ENCODE measurements around the gene CNOT6.
"Not testable (repeated sequence)": the region's sequence is repeated elsewhere in the genome, so short reads cannot be mapped to it uniquely, and the experiment has no call there.

The CNOT6 gene

DNA sequence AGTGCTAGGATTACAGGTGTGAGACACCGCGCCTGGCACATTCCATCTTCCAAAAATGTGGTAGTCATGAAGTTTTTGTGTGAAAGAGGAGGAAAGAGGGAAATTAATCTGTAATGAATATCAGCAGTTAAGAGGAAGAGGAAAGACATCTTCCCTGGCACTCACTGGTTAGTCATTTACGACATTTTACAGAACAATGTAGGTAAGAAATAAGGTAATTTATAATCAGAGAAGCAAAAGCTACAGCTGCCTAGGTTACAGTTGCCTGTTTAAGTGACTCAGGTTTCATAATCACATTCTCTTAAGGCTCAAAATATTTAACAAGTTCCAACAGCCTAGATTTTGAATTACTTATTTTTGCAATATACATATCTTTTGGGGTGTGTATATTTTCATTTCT lies 26.9 kb downstream of the CNOT6 start:
- no peak for DNase-seq (ENCODE audit: low spot score)

DNA sequence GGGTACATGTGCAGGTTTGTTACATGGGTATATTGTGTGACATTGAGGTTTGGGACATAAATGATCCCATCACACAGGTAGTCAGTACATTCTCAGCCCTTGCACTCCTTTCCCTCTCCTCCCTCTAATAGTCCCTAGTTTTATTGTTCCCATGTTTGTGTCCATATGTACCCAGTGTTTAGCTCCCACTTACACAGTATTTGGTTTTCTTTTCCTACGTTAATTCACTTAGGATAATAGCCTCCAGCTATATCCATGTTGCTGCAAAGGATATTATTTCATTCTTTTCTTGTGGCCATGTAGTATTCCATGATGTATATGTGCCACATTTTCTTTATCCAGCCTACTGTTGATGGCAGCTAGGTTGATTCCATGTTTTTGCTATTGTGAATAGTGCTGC lies 27.4 kb downstream of the CNOT6 start:
- no peak for DNase-seq (ENCODE audit: low spot score)

DNA sequence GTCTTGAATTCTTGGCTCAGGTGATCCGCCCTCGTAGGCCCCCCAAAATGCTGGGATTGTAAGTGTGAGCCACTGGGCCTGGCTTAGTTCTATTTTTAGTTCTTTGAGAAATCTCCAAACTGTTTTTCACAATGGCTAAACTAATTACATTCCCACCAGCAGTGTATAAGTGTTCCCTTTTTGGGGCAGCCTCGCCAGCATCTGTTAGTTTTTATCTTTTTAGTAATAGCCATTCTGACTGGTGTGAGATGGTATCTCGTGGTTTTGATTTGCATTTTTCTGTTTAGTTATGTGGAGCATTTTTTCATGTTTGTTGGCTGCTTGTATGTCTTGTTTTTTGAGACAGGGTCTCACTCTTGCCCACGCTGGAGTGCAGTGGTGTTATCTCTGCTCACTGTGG lies 28.2 kb downstream of the CNOT6 start:
- no peak for DNase-seq (ENCODE audit: low spot score)

DNA sequence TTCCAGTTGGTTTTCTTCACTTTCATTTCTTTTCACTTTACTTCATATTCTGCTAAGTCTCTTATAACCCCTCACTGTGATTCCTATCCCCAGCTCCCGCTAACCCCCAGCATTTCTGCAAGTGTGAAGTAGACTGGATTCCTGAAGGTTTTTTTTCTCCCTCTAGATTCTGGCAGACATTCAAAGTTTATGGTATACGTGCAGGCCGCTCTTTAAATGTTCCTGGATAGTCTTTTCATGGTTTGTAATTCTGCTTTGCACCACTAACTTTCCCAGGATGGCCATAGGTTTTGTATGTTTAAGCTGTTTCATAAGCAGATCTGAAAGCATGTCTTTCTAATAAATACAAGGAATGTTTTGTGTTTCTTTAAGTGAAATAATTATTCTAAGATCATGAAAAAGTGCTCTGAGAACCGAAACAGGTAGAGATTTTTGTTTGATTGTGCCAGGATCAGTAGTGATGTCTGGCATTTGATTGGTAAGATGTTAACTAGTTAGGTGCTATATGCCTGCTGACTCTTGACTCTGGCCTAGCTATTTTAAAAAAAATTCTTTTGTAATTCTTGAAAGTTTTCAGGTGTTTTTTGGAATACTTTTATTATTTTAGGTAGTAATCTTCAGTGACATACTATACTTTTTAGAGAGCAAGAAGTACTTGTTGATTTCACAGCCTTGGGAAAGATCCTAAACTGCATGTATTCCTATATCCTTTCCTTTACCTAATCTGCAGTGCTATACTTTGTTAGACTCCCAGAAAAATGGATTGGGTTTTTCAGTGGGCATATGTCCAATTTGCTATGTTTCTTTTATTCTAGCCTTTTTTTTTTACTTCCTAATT lies 29.7 kb downstream of the CNOT6 start:
- DNase-seq (ENCODE audit: low spot score) = no peak

DNA sequence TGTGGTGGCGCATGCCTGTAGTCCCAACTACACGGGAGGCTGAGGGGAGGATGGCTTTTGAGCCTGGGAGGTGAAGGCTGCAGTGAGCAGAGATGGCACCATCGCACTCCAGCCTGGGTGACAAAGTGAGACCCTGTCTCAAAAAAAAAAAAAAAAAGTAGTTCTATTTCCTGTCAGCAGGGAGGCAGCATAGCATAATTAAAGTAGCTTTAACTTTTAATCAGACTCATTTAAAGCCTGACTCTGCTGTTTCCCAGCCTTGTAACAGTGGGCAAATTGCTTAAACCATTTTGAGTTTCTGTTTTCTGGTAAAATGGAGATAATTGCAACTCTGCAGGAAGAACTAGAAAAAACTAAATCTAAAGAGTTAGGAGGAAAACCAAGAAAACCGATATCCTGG lies 31.2 kb downstream of the CNOT6 start:
- no peak for DNase-seq (ENCODE audit: low spot score)

DNA sequence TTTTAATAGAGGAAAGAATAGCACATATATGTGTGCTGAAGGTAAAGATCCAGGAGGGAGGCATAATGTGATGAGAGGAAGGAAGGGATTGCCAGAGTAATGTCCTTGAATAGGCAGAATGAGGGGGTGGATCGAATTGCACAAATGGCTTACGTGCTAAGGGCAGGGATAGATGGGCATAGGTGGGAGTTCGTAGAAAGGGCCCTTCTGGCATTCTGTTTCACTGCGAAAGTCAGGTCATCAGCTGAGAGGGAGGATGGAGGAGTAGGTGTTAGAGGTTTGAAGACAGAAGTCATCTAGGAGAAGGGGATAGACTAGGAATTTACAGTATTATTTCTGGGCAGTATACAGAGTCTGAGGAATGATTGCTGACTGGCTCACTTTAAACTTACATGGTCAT lies 32.1 kb downstream of the CNOT6 start:
- DNase-seq (ENCODE audit: low spot score) = no peak

DNA sequence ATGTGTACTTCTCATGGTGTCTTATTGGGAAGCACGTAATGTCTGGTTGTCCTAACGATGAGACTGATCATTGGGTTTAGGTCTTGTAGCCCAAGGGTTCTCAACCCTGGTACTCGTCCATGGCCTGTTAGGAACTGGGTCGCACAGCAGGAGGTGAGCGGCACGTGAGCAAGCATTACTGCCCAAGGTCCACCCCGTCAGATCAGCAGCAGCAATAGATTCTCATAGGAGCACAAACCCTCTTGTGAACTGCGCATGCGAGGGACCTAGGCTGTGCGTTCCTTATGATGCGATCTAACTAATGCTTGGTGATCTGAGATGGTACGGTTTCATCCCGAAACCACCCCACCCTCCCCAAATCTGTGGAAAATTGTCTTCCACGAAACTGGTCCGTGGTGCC lies 33.5 kb downstream of the CNOT6 start:
- no peak for DNase-seq (ENCODE audit: low spot score)

DNA sequence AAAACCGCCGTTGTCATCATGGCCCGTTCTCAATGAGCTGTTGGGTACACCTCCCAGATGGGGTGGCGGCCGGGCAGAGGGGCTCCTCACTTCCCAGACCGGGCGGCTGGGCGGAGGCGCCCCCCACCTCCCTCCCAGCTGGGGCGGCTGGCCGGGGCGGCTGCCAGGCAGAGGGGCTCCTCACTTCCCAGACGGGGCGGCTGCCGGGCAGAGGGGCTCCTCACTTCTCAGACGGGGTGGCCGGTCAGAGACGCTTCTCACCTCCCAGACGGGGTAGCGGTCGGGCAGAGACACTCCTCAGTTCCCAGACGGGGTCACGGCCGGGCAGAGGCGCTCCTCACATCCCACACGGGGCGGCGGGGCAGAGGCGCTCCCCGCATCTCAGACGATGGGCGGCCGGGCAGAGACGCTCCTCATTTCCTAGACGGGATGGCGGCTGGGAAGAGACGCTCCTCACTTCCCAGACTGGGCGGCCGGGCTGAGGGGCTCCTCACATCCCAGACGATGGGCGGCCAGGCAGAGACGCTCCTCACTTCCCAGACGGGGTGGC lies 36.9 kb downstream of the CNOT6 start:
- not testable (repeated sequence) for DNase-seq (ENCODE audit: low spot score)

DNA sequence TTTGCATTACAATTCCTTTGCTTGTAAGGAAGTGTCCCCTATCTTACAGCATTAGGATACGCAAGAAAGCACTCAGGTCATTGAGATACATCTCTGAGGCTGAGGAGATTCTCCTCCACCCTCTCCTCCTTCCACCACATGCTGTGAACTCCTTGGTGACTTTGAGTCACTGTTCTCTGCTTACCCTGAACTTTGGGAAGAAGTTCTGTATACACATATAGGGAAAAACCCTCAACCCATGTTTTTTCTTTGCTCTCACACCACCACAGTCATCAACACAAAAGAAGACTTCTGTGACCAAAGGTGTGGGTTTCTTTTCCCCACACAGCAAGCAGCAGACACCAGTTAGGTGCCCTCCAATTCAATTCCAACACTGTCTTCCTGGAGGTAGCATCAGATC lies 38.1 kb downstream of the CNOT6 start:
- DNase-seq (ENCODE audit: low spot score) = no peak

DNA sequence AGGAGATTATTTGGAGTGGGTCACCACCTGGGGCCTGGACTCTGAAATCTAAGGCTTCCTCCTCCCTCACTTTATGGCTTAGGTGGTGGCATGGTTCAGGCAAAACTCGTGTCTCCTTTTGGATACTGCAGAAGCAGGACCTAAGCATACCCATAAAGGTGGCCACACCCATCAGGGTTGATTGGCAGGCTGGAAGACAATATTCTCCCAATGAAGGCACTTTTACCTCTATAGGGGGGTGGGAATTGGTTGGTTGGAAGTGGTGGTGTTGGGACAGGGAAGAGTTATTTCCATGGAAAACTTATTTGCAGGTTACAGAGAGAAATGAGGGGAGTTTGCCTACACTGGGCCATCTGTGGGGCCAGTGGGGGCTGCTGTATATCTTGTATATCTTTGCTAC lies 39.7 kb downstream of the CNOT6 start:
- DNase-seq (ENCODE audit: low spot score) = no peak

DNA sequence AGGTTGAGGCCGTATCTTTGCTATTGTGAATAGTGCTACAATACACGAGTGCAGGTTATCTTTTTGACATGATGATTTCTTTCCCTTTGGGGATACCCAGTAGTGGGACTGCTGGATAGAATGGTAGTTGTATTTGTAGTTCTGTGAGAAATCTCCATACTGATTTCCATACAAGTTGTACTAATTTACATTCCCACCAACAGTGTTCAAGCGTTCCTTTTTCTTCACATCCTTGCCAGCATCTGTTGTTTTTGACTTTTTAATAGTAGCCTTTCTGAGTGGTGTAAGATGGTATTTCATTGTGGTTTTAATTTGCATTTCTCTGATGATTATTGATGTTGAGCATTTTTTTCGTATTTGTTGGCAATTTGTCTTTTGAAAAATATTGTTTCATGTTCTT lies 41.4 kb downstream of the CNOT6 start:
- no peak for DNase-seq (ENCODE audit: low spot score)

DNA sequence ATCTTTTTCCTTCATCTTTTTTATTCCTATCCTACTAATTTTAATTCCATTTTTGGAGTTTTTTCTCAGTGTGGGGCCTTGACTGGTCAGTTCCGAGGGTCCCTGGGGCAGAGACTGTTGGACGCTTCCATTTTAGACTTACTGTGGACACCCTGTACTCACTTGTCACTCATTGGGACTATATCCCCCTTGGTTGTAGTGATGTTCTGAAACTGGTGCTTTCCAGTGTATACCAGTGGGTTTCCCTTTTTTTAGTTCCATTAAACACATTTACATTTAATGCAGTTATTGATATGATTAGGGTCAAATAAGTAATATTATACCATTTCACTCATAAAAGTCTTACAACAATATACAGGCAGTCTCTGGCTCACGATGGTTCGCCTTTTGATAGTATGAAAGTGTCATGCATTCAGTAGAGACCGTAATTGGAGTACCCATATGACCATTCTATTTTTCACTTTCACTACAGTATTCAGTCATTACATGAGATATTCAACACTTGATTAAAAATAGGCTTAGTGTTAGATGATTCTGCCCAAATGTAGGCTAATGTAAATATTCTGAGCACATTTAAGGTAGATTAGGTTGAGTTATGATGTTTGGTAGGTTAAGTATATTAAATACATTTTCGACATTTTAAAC lies 46.0 kb downstream of the CNOT6 start:
- DNase-seq (ENCODE audit: low spot score) = no peak

DNA sequence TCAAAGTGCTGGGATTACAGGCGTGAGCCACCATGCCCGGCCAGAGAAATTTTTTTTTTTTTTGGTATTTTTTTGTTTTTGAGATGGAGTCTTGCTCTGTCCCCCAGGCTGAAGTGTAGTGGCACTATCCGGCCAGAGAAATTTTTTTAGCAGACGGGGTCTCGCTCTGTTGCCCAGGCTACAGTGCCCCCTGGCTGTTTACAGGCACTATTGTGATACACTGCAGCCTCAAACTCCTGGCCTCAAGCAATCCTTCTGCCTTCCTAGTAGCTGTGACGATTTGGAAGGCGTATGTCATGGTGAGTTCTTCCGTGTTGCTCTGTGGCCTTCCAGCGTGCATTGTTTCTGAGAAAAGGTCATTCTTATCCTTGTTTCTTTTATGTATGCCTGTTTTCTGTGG lies 47.5 kb downstream of the CNOT6 start:
- DNase-seq (ENCODE audit: low spot score) = no peak

DNA sequence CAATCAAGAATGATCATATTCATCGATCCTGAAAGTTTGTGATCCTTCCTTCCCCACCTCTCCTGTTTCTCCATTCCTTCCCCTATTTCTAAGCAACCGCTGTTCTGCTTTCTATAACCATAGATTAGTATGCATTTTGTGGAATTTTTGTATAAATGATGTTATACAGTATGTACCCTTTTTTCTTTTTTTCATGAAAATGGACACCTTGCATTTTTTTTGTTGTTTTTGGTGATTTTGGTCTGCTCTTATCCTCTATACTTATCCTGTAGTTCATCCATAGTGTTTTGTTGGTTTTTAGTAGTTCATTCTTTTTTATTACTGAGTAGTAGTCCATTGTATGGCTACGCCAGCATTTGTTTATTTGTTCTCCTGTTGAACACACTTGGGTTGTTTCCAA lies 51.1 kb downstream of the CNOT6 start:
- no peak for DNase-seq (ENCODE audit: low spot score)

DNA sequence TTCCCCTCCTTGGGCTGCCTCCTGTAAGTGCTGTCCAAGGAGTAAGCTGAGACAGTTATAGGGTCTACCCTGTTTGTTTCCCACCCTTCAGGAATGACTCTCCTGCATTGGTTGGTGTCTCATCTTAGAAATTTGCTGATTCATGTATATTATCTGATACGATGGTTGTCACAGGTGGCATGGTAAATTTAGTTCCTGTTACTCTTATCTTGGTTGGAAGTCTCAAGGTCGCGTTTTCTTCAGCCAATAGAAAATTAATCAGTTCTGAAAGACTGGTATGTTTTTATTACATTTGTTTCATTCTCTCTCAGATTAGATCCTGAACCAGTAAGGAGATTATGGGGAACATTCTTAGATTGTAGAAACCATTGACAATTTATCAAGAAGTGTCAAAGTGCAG lies 54.4 kb downstream of the CNOT6 start:
- no peak for DNase-seq (ENCODE audit: low spot score)

DNA sequence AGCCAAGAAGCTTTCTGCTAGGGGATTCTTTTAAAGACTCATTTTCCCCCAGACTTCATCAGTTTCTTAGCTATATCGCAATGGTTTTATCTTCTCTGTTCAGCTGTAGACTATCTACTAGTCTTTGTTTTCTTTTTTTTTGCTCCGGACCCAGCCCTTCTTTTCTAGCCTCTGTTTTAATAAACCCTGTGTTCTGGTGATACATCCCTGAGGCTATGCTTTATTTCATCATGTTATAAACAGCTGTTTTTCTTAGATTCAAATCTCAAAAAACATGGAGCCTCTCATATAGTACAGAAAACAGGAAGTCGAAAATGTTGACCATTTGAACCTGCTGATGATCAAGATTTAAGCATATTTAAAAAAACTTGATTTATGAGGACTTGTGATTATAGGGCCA lies 59.4 kb downstream of the CNOT6 start:
- no peak for DNase-seq (ENCODE audit: low spot score)

DNA sequence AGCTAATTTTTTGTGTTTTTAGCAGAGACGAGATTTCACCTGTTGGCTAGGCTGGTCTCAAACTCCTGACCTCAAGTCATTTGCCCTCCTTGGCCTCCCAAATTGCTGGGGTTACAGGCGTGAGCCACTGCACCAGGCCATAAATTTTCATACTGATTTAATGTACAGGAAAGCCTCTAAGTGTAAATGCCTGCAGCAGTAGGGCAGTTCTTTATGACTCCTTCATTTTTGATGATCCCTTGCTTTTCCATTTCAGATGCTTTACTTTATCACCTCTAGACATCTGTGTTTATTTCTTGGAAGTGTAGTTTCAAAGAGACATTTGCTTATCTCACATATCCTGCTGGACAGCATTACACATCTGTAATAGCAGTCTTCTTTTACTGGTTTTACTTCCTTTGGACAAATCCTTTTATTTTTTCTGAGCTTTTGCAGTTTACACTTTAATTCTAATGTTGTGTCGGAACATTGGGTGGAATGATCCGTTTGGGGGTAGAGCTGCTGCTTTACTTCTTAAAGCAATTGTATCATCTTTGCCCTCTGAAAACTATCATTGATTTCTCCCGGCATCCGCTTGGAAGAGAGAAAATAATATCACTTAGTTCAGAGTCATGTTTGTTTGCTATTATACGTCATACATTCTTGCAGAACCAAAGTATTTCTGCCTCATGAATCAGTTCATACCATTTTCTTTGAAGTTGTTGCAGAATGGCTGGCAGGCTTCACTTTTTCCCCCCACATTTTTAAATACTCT lies 61.2 kb downstream of the CNOT6 start:
- peak; percentile 32 for DNase-seq (ENCODE audit: low spot score)

DNA sequence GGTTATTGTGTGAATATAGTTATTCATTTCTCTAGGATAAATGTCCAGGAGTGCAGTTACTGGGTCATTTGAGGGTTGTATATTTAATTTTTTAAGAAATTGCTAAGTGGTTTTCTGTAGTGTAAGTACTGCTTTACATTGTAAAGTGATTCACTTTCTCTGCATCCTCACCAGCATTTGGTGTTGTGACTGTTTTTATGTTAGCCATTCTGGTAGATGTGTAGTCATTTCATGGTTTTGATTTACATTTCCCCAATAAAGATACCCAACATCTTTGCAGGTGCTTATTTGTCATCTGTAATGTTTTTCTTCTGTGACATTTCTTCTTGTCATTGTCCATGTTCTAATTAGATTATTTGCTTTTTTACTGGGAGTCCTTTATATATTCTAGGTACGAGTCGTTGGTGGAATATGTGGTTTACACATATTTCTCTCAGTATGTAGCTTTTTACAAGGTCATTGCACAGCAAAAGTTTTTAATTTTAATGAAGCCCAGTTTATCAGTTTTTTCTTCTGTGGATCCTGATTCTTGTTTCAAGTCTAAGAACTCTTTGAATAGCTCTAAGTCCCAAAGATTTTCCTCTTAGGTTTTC lies 63.1 kb downstream of the CNOT6 start:
- DNase-seq (ENCODE audit: low spot score) = no peak

DNA sequence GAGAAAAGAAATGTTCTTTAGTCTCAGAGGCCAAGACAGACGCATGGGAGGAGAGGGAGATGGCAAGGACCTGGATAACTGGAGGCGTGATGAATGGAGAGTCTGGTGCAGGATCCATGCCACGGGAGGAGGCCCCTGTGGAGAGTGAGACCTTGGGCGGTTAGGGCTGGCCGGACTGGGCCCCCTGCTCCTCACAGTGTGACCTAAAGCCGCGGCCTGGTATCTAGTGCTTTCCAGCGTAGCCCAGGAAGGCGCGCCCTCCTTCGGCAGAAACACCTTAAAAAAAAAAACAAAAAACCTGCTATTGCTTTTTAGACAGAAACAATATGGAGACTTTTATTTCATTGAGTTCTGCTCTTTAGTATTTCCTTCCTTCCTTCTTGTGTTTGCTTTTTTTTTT lies 64.1 kb downstream of the CNOT6 start:
- DNase-seq (ENCODE audit: low spot score) = no peak

DNA sequence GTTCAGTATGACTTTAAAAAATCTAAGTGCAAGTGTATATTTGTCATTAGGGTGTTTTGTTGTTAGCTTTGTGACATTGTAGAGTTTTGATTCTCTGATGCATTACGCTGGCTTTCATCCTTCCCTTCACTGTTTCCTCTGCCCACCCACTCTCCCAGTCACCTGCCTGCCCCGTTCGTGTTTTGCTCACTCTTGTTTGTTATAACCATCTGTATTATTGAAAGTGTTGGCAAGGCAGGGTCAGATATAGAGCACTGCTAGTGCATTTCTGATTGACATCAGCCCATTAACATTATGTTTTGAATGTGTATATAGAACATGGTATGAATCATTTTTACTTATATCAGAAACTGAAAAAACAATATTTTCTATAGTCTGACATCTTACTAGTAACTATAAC lies 69.8 kb downstream of the CNOT6 start:
- DNase-seq (ENCODE audit: low spot score) = no peak

DNA sequence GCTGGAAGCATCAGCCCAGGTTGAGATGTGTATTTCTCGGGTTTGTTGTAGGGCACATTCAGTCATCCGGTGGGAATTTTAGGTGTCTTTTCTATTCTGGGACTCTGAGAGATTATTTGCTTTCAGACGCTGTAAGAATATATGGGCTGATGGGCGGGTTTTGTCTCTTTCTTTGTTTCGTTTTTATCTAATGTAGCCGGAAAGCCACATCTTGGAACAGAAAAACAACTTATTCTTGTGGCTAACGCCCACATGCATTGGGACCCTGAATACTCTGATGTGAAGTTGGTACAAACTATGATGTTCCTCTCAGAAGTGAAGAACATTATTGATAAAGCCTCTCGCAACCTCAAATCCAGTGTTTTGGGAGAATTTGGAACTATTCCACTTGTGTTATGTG lies 74.7 kb downstream of the CNOT6 start:
- no peak for DNase-seq (ENCODE audit: low spot score)

DNA sequence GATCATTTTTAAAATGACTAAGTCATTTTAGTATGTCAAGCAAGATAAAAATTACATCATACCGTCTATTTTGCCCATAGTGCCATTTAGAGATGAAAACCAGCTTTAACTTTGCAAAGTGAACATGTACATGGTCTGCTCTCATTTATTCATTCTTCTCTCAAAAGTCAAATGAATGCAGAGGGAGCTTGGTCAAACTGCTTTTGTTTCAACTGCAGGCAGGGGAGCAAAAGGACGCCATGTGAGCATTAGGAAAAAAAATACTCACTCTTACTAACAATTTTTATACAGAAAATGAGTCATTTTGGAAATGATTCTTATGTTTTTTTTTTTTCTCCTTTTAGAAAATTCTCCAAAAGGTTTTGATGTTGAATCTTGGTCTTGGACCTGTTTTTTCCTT lies 81.4 kb downstream of the CNOT6 start:
- no peak for DNase-seq (ENCODE audit: low spot score)

DNA sequence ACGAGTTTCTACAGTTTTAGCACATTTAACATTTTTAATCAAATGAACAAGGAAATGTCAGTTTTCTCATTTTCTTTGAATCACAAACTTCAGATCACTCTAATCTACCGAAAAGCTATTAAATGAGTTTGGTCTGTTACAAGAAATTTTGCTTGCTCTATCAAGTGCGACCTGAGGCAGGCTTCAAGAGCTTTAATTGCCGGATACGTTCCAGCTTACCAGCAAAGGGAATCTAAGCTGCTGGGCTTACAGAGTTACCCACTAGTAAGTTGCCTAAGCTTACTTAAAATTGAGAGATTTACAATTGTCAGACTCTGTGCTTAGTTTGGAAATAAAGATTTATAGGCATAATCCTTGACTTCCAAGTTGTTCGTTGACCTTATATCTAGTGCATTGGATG lies 86.5 kb downstream of the CNOT6 start:
- no peak for DNase-seq (ENCODE audit: low spot score)

Measured in AG08395 (cell line).